Liver (tissue), 9 donors: ENCODE data around the gene YY1. TPM values are rescaled to one million over a fixed set of nuclear protein-coding genes. Genes with fewer than 3 reads are reported as not detected.
A peak's percentile ranks its signal among the peaks of the same experiment; 100 is the strongest.
"Not testable (repeated sequence)": the region's sequence is repeated elsewhere in the genome, so short reads cannot be mapped to it uniquely, and the experiment has no call there.

Experiments used
- DNase-seq: peaks from one replicate; pipeline ENCODE4 v3.0.0-alpha.2; 2017; ENCODE audit warnings: low spot score
- H3K27ac ChIP-seq, 2 donors: one replicate each; pipeline ENCODE4 v1.7.0; 2013; ENCODE audit warnings: inconsistent platforms in 2 of 2, low read length in 2 of 2, control low read depth in 1 of 2, low read depth in 1 of 2, mild to moderate bottlenecking in 1 of 2
- H3K27me3 ChIP-seq, 4 donors: one replicate each; pipeline versions ENCODE4 v1.6.1 to v1.7.0; 2013; ENCODE audit warnings: low read length in 3 of 4, inconsistent platforms in 1 of 4, mild to moderate bottlenecking in 1 of 4, moderate library complexity in 1 of 4; ENCODE audit not compliant: control insufficient read depth in 4 of 4, insufficient read depth in 4 of 4
- H3K36me3 ChIP-seq, 4 donors: one replicate each; pipeline versions ENCODE4 v1.6.1 to v1.7.0; 2013; ENCODE audit warnings: low read length in 3 of 4, mild to moderate bottlenecking in 3 of 4, low read depth in 1 of 4, moderate library complexity in 1 of 4; ENCODE audit not compliant: control insufficient read depth in 4 of 4, insufficient read depth in 3 of 4
- H3K4me1 ChIP-seq, 4 donors: one replicate each; pipeline versions ENCODE4 v1.6.1 to v1.7.0; 2013; ENCODE audit warnings: low read length in 3 of 4, mild to moderate bottlenecking in 3 of 4, moderate library complexity in 1 of 4; ENCODE audit not compliant: control insufficient read depth in 4 of 4, insufficient read depth in 4 of 4
- H3K4me3 ChIP-seq, 3 donors: one replicate each; pipeline versions ENCODE4 v1.6.1 to v1.7.0; 2013; ENCODE audit warnings: low read length in 3 of 3, control low read depth in 1 of 3, low read depth in 1 of 3, mild to moderate bottlenecking in 1 of 3
- H3K9ac ChIP-seq, 2 donors: one replicate each; pipeline ENCODE4 v1.7.0; 2013; ENCODE audit warnings: low read length in 2 of 2, mild to moderate bottlenecking in 2 of 2, moderate library complexity in 2 of 2, control low read depth in 1 of 2, low read depth in 1 of 2
- H3K9me3 ChIP-seq, 4 donors: one replicate each; pipeline versions ENCODE4 v1.6.1 to v1.7.0; 2013; ENCODE audit warnings: low read length in 3 of 4; ENCODE audit not compliant: control insufficient read depth in 4 of 4
- EGR1 ChIP-seq, 2 donors: IDR thresholded peaks; 2 replicates each; pipeline ENCODE4 v1.6.1; 2016 to 2018; ENCODE audit warnings: antibody characterized with exemption in 2 of 2, low read depth in 2 of 2
- HNF4G ChIP-seq: IDR thresholded peaks from 2 replicates; pipeline ENCODE4 v1.6.1; 2016; ENCODE audit warnings: antibody characterized with exemption
- REST ChIP-seq: IDR thresholded peaks from 2 replicates; pipeline ENCODE4 v1.6.1; 2016; ENCODE audit warnings: antibody characterized with exemption, mild to moderate bottlenecking
- WGBS: extraction: QIAGEN DNeasy Blood & Tissue Kit; methylation state at CpG from one replicate; pipeline ENCODE4 v1.1.7; 2013; 5-methylcytosine and 5-hydroxymethylcytosine counted together
- polyA plus RNA-seq, 2 donors: library from polyadenylated mRNA; stranded (reverse) in 1 of 2; unstranded in 1 of 2; fragments of 200-250 nt in 1 of 2; fragments of >200 nt in 1 of 2; fragmentation: Nextera tagmentation in 1 of 2; extraction: Ambion mirVana in 1 of 2; gene quantifications; one replicate each; pipeline versions ENCODE4 v1.2.1 to v1.2.3, GENCODE V29; 2013 to 2015
- total RNA-seq, 2 donors: library from RNA; depleted of rRNA; stranded (reverse); fragments of >200 nt; gene quantifications; one replicate each; pipeline ENCODE4 v1.2.3, GENCODE V29; 2014
- TF ChIP-seq, protein P1 (sequence below): fragments of 150-350 bp; IDR thresholded peaks from 2 replicates; pipeline ENCODE4 v1.5.1; 2017; ENCODE audit warnings: improper control_type of control experiment, low read depth, low read length; ENCODE audit not compliant: missing input control
- TF ChIP-seq, protein P2 (sequence below): IDR thresholded peaks from 2 replicates; pipeline ENCODE4 v1.6.1; 2016; ENCODE audit warnings: antibody characterized with exemption
- donor health status: healthy.
- donor health status: healthy.
- donor health status: healthy.
- donor health status: healthy.
- donor health status: healthy.

YY1 gene
- total and polyA plus RNA-seq, 4 donors: 15.8 to 37.4 (median 28.8) TPM

DNA sequence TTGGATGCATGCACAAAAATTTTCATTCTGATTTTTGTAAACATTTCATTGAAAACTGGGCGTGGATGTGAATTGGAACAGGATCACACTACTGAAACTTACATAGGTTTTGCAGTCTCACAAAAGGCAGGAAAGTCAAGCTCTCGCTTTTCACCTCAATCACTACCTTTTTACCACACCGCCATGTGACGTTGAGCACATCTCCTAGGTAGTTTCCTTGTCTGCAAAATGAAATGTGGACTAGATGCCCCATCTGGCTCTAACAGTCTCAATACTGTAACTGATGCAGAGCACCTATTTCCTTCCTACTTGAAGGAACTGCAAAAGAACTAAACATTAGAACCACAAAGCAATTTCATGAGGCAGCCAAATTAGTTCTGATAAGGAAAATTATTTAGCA lies 4.4 kb upstream of the YY1 start (continued):
- TF ChIP-seq, protein P1, sequence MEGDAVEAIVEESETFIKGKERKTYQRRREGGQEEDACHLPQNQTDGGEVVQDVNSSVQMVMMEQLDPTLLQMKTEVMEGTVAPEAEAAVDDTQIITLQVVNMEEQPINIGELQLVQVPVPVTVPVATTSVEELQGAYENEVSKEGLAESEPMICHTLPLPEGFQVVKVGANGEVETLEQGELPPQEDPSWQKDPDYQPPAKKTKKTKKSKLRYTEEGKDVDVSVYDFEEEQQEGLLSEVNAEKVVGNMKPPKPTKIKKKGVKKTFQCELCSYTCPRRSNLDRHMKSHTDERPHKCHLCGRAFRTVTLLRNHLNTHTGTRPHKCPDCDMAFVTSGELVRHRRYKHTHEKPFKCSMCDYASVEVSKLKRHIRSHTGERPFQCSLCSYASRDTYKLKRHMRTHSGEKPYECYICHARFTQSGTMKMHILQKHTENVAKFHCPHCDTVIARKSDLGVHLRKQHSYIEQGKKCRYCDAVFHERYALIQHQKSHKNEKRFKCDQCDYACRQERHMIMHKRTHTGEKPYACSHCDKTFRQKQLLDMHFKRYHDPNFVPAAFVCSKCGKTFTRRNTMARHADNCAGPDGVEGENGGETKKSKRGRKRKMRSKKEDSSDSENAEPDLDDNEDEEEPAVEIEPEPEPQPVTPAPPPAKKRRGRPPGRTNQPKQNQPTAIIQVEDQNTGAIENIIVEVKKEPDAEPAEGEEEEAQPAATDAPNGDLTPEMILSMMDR: no peak
- TF ChIP-seq HNF4G: no peak
- TF ChIP-seq, protein P2, sequence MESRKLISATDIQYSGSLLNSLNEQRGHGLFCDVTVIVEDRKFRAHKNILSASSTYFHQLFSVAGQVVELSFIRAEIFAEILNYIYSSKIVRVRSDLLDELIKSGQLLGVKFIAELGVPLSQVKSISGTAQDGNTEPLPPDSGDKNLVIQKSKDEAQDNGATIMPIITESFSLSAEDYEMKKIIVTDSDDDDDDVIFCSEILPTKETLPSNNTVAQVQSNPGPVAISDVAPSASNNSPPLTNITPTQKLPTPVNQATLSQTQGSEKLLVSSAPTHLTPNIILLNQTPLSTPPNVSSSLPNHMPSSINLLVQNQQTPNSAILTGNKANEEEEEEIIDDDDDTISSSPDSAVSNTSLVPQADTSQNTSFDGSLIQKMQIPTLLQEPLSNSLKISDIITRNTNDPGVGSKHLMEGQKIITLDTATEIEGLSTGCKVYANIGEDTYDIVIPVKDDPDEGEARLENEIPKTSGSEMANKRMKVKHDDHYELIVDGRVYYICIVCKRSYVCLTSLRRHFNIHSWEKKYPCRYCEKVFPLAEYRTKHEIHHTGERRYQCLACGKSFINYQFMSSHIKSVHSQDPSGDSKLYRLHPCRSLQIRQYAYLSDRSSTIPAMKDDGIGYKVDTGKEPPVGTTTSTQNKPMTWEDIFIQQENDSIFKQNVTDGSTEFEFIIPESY: no peak

- not testable (repeated sequence) for H3K27ac ChIP-seq, H3K4me3 ChIP-seq, DNase-seq
Observed at GRCh38 chr14:100236271-100236818, 2.6 kb upstream of the YY1 start.

GRCh38 chr14:100236881-100237280 lies 2.1 kb upstream of the YY1 start:
- TF ChIP-seq REST (no peak), EGR1 (IDR thresholded peaks at IDR 0.05; ENCODE audit: low read depth in 2 of 2) (no peak)
- Histone ChIP-seq H3K36me3 (peaks cover 0 to 2% (median 0%) of the 10 kb centered on the region in 4 donors), H3K9ac (peak overlapping the region; percentile 49 to 95), H3K4me3 (peak overlapping the region in 1 of 3 donors; percentile 98), H3K9me3 (no peaks in the 10 kb centered on the region), H3K27me3 (no peaks in the 10 kb centered on the region), H3K27ac (no peak overlapping the region), H3K4me1 (peaks cover 10 to 29% (median 25%) of the 10 kb centered on the region in 4 donors)
- no peak for DNase-seq

More at GRCh38 chr14:100236271-100236818, 2.6 kb upstream of the YY1 start:
- not testable (repeated sequence) for H3K27me3 ChIP-seq, H3K36me3 ChIP-seq, H3K9me3 ChIP-seq
- H3K9ac ChIP-seq: peak overlapping the region in 1 of 2 donors; percentile 49
- 86% methylated on average over 12 of the region's 12 CpGs for WGBS
- H3K4me1 ChIP-seq: peaks cover 7 to 24% (median 21%) of the 10 kb centered on the region in 4 donors
